ENCODE data around the gene OTUD4. TPM values are rescaled to one million over a fixed set of nuclear protein-coding genes. Genes with fewer than 3 reads are reported as not detected.

OTUD4 gene
- total RNA-seq, 1 donor from 2014 or later: 37.6 TPM

- Histone ChIP-seq H3K27me3 (ENCODE audit: low read depth) (no peaks in the 10 kb centered on the region), H3K36me3 (peaks cover 32% of the 10 kb centered on the region), H3K9me3 (replicated peaks) (no peaks in the 10 kb centered on the region), H3K4me3 (no peak overlapping the region), H3K4me1 (peaks cover 55% of the 10 kb centered on the region), H3K27ac (replicated peaks) (no peak overlapping the region)
- intact Hi-C loops (cut with micrococcal nuclease): no loop called here
- no peak for TF ChIP-seq CTCF (IDR thresholded peaks at IDR 0.05; ENCODE audit: borderline replicate concordance)
- no peak for DNase-seq
Observed at GRCh38 chr4:145171911-145172310, 8.5 kb downstream of the OTUD4 start.

GRCh38 chr4:145170223-145170622 lies 10.2 kb downstream of the OTUD4 start:
- Histone ChIP-seq H3K27ac (replicated peaks) (no peak overlapping the region), H3K4me1 (peaks cover 38% of the 10 kb centered on the region), H3K9me3 (replicated peaks) (no peaks in the 10 kb centered on the region), H3K4me3 (no peak overlapping the region), H3K27me3 (ENCODE audit: low read depth) (no peaks in the 10 kb centered on the region), H3K36me3 (peaks cover 32% of the 10 kb centered on the region)
- no peak for TF ChIP-seq CTCF (IDR thresholded peaks at IDR 0.05; ENCODE audit: borderline replicate concordance)
- no peak for DNase-seq
- intact Hi-C loops (cut with micrococcal nuclease): no loop called here

GRCh38 chr4:145168581-145169187 lies 11.7 kb downstream of the OTUD4 start:
- intact Hi-C loops (cut with micrococcal nuclease): no loop called here
- no peak overlapping the region for H3K27ac ChIP-seq (replicated peaks)

GRCh38 chr4:145167887-145168286 lies 12.5 kb downstream of the OTUD4 start:
- TF ChIP-seq CTCF (IDR thresholded peaks at IDR 0.05; ENCODE audit: borderline replicate concordance): no peak
- Histone ChIP-seq H3K36me3 (peaks cover 34% of the 10 kb centered on the region), H3K27me3 (ENCODE audit: low read depth) (no peaks in the 10 kb centered on the region), H3K27ac (replicated peaks) (no peak overlapping the region), H3K9me3 (replicated peaks) (no peaks in the 10 kb centered on the region), H3K4me1 (peaks cover 24% of the 10 kb centered on the region), H3K4me3 (no peak overlapping the region)
- intact Hi-C loops (cut with micrococcal nuclease): no loop called here
- DNase-seq: no peak

More at GRCh38 chr4:145168581-145169187, 11.7 kb downstream of the OTUD4 start:
- no peak for DNase-seq
- H3K27me3 ChIP-seq (ENCODE audit: low read depth): no peaks in the 10 kb centered on the region
- H3K4me3 ChIP-seq: no peak overlapping the region
- H3K4me1 ChIP-seq: peaks cover 32% of the 10 kb centered on the region
- TF ChIP-seq CTCF (IDR thresholded peaks at IDR 0.05; ENCODE audit: borderline replicate concordance): no peak
- H3K9me3 ChIP-seq (replicated peaks): no peaks in the 10 kb centered on the region
- H3K36me3 ChIP-seq: peaks cover 33% of the 10 kb centered on the region

- TF ChIP-seq CTCF (IDR thresholded peaks at IDR 0.05; ENCODE audit: borderline replicate concordance): no peak
- no peaks in the 10 kb centered on the region for H3K4me1 ChIP-seq
- H3K27me3 ChIP-seq (ENCODE audit: low read depth): no peaks in the 10 kb centered on the region
- H3K4me3 ChIP-seq: no peak overlapping the region
- intact Hi-C loops (cut with micrococcal nuclease): no loop called here
- peaks cover 75% of the 10 kb centered on the region for H3K36me3 ChIP-seq
- no peak overlapping the region for H3K27ac ChIP-seq (replicated peaks)
- no peaks in the 10 kb centered on the region for H3K9me3 ChIP-seq (replicated peaks)
- no peak for DNase-seq
Observed at GRCh38 chr4:145161549-145161948, 18.8 kb downstream of the OTUD4 start.

Measured in left ventricle myocardium inferior (tissue), 1 donor.